ENCODE data around the gene MICB.
"Not testable (repeated sequence)": the region's sequence is repeated elsewhere in the genome, so short reads cannot be mapped to it uniquely, and the experiment has no call there.

The MICB gene

DNA sequence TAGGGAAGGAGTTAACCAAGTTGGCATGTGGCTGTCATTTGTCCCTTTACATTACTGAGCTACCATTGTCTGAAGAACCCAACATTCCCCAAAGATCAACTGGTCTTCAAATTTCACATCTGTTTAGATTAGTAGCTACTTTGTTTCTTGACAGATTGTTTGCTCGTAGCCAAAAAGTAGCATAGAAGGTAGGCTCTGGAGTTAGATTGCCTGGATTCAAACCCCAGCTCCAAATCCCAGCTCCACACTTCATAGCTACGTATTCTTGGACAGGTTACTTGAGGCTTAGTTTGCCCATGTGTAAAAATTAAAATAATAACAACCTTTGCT, 50.6 kb downstream of the MICB start:
- peaks cover 17% of the 10 kb centered on the region for H3K36me3 Mint-ChIP-seq (ENCODE audit: low read depth)
- no peak overlapping the region for H3K27ac Mint-ChIP-seq
- no peak overlapping the region for H3K4me3 Mint-ChIP-seq
- H3K27me3 Mint-ChIP-seq (ENCODE audit: low read depth): no peaks in the 10 kb centered on the region
- peaks cover 30% of the 10 kb centered on the region for H3K4me1 Mint-ChIP-seq (ENCODE audit: low read depth)
- H3K9me3 Mint-ChIP-seq: no peaks in the 10 kb centered on the region

DNA sequence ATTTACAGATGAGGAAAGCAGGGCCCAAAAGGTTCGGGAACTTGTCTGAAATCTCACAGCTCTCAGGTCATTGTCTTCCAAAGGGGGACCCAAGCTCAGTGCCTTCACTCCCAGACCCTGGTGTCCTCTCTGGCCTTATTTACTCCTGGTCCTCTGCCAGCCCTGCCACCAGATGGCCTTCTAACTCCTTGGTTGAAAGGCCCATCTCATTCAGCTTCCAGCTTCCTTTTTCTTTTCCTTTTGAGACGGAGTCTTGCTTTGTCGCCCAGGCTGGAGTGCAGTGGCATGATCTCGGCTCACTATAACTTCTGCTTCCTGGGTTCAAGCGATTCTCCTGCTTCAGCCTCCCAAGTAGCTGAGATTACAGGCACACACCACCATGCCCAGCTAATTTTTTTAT, 53.4 kb downstream of the MICB start:
- Mint-ChIP-seq H3K27ac (peak overlapping the region; percentile 41), H3K36me3 (ENCODE audit: low read depth) (peaks cover 20% of the 10 kb centered on the region), H3K4me3 (peak overlapping the region; percentile 21), H3K4me1 (ENCODE audit: low read depth) (peaks cover 33% of the 10 kb centered on the region)
- H3K9me3 Mint-ChIP-seq; H3K27me3 Mint-ChIP-seq (ENCODE audit: low read depth): not testable (repeated sequence)

DNA sequence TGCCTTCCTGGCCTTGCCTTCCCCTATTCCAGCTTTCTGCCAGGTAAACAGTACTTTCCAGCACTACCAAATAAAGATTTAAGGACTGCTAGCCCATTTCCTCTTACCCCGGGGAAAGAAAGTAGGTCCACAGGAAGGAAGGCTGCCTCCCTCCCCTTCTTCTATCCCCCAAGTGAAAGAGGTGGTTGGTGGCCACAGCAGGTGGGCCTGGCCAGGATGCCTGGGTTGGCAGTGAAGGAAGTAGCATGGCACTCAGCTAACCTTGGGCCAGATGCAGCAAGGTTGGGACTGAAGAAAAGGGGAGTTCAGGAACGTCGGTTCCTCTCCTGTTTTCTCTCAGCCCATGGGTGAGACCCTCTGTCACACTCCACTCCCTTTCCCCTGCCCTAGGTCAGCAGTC, 58.4 kb downstream of the MICB start:
- H3K36me3 Mint-ChIP-seq (ENCODE audit: low read depth): peaks cover 30% of the 10 kb centered on the region
- no peak overlapping the region for H3K27ac Mint-ChIP-seq
- H3K9me3 Mint-ChIP-seq: no peaks in the 10 kb centered on the region
- H3K4me3 Mint-ChIP-seq: no peak overlapping the region
- H3K4me1 Mint-ChIP-seq (ENCODE audit: low read depth): peaks cover 45% of the 10 kb centered on the region
- peaks cover 8% of the 10 kb centered on the region for H3K27me3 Mint-ChIP-seq (ENCODE audit: low read depth)

DNA sequence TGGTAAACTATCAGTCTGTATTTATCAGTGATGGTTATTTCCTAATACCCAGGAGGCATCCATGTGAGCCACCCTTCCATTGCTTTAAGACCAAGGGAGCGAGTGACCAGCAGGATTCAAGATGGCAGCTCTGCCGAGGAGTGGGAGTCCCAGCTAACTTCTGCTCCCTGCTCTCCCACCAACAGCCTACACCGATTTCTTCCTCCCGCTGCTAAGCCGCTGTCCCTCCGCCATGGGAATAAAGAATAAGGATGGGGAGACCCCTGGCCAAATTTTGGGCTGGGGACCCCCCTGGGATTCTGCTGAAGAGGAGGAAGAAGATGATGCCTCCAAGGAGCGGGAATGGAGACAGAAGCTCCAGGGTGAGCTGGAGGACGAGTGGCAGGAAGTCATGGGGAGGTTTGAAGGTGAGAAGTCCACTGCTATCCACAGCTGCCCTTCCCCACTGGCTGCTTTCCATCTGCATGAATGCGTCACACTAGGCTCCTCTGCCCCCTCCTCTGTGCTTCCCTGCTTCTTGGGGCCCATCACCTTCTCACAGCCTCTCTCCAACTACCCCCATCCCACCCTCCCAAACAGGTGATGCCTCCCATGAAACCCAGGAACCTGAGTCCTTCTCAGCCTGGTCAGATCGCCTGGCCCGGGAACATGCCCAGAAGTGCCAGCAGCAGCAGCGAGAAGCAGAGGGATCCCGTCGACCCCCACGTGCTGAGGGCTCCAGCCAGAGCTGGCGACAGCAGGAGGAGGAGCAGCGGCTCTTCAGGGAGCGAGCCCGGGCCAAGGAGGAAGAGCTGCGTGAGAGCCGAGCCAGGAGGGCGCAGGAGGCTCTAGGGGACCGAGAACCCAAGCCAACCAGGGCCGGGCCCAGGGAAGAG, 59.7 kb downstream of the MICB start:
- no peak overlapping the region for H3K4me3 Mint-ChIP-seq
- H3K4me1 Mint-ChIP-seq (ENCODE audit: low read depth): peaks cover 50% of the 10 kb centered on the region
- H3K27me3 Mint-ChIP-seq (ENCODE audit: low read depth): peaks cover 15% of the 10 kb centered on the region
- no peaks in the 10 kb centered on the region for H3K9me3 Mint-ChIP-seq
- peaks cover 33% of the 10 kb centered on the region for H3K36me3 Mint-ChIP-seq (ENCODE audit: low read depth)
- H3K27ac Mint-ChIP-seq: no peak overlapping the region

DNA sequence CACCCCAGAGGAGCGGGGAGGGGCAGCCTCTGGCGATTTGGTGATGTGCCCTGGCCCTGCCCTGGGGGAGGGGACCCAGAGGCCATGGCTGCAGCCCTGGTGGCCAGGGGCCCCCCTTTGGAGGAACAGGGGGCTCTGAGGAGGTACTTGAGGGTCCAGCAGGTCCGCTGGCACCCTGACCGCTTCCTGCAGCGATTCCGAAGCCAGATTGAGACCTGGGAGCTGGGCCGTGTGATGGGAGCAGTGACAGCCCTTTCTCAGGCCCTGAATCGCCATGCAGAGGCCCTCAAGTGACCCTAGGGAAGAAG, 60.3 kb downstream of the MICB start:
- Mint-ChIP-seq H3K36me3 (ENCODE audit: low read depth) (peaks cover 36% of the 10 kb centered on the region), H3K9me3 (no peaks in the 10 kb centered on the region), H3K27ac (no peak overlapping the region), H3K4me1 (ENCODE audit: low read depth) (peaks cover 54% of the 10 kb centered on the region), H3K4me3 (peak overlapping the region; percentile 87), H3K27me3 (ENCODE audit: low read depth) (peaks cover 20% of the 10 kb centered on the region)

DNA sequence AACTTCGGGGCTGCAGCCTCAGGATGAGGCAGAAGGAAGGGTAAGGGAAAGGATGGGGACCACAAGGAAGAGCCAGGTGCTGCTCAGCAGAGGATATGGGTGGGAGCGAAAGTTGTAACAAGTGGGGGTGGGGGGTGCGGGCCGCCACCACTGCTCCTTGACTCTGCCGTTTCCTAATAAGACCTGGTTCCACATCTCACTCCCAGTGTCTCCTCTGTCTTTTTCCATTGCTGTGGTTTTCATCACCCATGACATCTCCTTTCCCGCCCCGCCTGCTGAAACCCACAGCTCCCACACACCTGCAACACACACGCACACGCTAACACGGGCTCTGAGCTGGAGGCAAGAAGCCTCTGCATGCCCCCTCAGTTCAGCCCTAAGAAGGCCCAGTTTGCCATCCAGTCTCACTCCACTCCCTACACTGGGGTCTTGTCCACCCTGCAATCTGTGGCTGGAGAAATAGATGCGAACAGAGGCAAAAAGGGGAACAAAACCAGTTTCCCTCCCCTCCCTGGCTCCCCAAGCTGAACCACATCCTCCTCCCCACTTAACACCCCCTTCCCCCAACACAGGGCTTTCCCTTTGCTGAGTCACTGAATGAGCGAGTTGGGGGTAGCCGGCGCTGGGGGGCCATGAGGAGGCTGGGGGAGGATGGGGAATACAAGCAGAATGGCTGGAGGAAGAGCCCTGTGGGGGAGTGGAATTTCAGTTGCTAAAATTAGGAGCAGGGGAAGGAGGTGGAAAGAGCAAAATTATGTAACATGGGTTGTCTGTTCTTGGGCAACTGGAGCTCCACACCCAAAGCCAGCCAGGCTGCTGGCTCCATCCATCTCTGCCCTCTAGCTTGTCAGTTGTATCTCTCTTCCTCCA, 60.9 kb downstream of the MICB start:
- Mint-ChIP-seq H3K4me3 (peak overlapping the region; percentile 87), H3K27ac (peak overlapping the region; percentile 93), H3K27me3 (ENCODE audit: low read depth) (peaks cover 23% of the 10 kb centered on the region), H3K9me3 (no peaks in the 10 kb centered on the region), H3K4me1 (ENCODE audit: low read depth) (peaks cover 56% of the 10 kb centered on the region), H3K36me3 (ENCODE audit: low read depth) (peaks cover 37% of the 10 kb centered on the region)

DNA sequence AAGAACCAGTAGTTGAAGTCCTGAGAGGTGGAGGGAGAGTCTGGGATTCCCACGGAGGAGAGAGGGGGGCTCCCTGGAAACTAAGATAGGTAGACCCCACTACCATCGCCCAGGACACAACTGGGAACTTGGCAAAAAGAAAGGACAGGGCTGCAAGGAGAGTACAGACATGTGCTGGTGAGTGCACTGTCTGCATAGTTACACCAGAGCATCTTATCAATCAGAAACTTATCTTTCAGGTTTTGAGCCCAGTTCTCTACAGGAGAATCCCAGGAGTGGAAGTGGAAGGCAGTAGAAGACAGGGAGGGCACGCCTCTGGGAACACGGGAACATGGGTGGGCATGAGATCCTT, 61.6 kb downstream of the MICB start:
- Mint-ChIP-seq H3K4me1 (ENCODE audit: low read depth) (peaks cover 56% of the 10 kb centered on the region), H3K4me3 (peak overlapping the region; percentile 87), H3K36me3 (ENCODE audit: low read depth) (peaks cover 38% of the 10 kb centered on the region), H3K27ac (peak overlapping the region; percentile 93), H3K27me3 (ENCODE audit: low read depth) (peaks cover 26% of the 10 kb centered on the region), H3K9me3 (no peaks in the 10 kb centered on the region)

DNA sequence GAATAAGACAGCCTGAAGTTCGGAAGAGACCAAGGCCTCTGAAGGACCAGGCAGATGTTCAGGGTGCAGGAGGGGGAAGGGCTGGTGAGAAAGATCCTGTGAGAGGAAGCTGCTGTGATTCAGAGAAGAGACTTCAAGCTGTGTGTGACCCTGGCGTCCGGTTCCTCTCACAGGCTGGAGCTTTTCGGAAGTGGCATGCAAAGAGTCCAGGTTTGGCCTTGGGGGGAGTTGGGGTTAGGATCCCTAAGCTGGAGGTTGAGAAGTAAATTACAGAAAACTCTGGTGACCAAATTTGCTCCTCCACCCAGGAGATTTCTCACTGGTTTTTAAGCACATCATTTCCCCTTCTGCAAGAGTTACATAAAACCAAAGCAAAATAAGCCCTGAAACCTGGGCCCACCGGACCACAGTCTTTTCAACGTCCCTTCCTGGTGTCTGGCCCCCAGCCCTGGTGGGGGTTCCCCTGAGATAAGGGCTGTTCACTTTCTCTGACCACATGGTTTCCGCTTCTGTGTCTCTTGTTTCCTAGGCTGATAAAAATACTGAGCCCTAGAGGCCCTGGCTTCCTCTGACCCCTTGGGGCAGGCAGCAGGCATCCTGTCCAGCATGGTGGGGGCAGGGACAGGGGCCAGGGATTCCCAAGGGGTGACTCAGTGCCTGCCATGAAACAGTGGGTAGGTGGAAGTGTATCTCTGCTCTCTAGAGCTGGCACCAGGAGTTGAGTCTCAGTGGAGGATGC, 62.2 kb downstream of the MICB start:
- Mint-ChIP-seq H3K9me3 (no peaks in the 10 kb centered on the region), H3K4me1 (ENCODE audit: low read depth) (peaks cover 57% of the 10 kb centered on the region), H3K27ac (peak overlapping the region; percentile 93), H3K4me3 (peak overlapping the region; percentile 87), H3K36me3 (ENCODE audit: low read depth) (peaks cover 40% of the 10 kb centered on the region), H3K27me3 (ENCODE audit: low read depth) (peaks cover 32% of the 10 kb centered on the region)

DNA sequence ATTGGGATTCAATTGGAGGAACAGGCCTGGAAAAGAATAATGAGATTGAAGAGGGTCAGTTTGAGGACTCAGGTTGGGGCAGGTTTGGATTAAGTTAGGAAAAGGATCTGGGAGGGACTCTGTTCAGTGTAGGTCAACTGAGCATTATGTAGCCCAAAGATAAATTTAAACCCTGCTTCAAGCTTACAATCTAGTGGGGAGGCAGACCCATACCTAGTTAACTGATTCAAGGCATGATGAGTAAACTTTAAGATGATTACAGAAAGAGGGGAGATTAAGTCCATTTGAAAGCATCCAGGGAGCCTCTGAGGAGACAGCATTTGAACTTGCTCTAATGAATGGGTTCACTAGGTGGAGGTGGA, 62.7 kb downstream of the MICB start:
- Mint-ChIP-seq H3K4me3 (peak overlapping the region; percentile 87), H3K9me3 (no peaks in the 10 kb centered on the region), H3K27me3 (ENCODE audit: low read depth) (peaks cover 37% of the 10 kb centered on the region), H3K27ac (peak overlapping the region; percentile 93), H3K36me3 (ENCODE audit: low read depth) (peaks cover 42% of the 10 kb centered on the region), H3K4me1 (ENCODE audit: low read depth) (peaks cover 57% of the 10 kb centered on the region)

Measured in T-helper 1 cell treated with Interleukin-12 subunit alpha and Interleukin-12 subunit beta and Interleukin-4 antibody, amounts not matched to agents 30 μg/mL and 1 μg/mL, for 36 hours (primary cell).